GOT3 (cell line): ENCODE data around the gene IFNA6.
A peak's percentile ranks its signal among the peaks of the same experiment; 100 is the strongest.
"Not testable (repeated sequence)": the region's sequence is repeated elsewhere in the genome, so short reads cannot be mapped to it uniquely, and the experiment has no call there.

Experiments used
- DNase-seq: peaks from one replicate; lab custom pipeline; 2025; ENCODE audit warnings: mixed read lengths; lab: John Stamatoyannopoulos, UW

Gene IFNA6

GRCh38 chr9:21350787-21351186 is at the start of gene IFNA6:
Gene IFNA6 (minus strand): TSS chr9:21350887. CDS start chr9:21350887, 0 bp downstream.
- DNase-seq: no peak

DNA sequence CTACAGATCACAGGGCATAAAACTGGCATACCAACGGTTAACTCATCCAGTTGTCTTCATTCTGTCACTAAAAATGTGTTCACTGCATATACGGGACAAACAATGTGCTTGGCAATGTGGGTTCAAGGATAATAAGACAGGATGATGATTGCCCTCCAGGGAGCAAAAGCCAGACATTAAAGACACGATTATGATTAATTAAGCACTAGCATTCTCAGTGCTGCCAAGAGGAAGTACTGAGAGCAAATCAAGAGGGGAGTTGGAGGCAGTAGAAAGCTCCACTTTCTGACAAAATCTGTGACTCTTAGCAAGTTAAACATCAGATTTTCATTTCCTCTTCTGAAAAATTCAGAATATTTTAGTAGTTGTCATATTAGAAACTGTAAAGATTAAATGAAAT is 49.3 kb upstream of the IFNA6 start:
- no peak for DNase-seq

GRCh38 chr9:21398955-21399489 is 48.3 kb upstream of the IFNA6 start:
- no peak for DNase-seq

DNA sequence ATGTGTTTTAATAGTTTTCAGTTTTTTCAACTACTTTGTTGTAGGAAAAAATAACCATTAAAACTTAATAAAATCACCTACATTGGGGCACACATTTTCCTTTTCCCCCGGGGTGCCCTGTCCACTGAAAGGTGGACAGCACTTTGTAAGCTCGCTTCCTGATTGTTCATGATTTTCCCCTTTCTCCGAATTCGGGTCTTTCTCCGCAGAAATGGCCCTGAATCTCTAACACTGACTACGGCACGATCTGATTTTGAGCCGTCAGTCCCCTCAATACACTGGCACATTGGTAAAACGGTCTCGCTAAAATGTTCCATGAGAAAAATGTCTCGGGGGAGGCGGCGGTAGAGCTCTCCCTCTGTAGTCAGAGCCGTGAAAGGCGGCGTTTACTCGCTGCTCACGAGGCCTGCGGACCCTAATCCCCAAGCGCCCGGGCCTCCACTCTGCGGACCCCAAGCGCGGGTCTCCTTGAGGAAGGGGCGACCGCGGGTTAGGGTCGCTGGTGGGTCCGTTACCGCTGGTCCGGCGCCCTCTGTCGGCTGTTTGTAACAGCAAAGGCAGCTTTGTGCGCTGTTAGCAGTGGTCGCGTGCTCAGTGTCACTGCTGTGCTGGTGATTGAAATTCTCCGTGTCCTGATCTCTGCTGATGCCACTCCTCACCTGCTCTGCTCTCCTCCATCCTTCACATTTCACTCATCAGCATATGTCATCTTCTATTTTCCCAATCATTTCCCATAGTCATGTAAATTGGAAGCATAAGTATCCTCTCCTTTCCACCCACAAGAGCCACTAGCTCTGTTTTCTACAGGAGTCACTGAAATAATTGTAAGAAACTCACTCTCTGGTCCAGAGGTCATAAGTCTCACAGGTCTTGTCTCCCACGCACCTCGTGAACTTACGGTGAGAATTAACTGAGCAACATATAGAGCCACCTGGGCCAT is 45.4 kb upstream of the IFNA6 start:
- DNase-seq: no peak

DNA sequence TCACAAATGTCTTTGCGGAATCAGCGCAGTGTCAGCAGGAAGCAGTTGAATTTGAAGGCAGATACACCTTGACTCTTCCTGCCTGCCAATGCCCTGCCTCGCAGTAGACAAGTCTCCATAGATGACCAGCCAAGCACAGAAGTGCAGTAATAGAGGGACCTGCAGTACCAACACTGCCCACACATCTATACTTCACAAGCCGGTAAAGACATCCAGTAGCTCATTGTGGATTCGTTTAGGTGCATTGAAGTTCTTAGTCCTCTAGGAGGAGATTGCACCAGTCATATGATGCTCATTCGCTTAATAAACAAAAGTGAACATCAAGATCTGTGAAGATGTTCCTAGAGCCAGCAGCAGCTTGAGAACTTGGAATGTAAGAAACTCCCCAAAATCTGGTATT is 41.6 kb upstream of the IFNA6 start:
- DNase-seq: no peak

GRCh38 chr9:21385131-21385670 is 34.5 kb upstream of the IFNA6 start, which contains the start of gene IFNA2:
Gene IFNA2 (minus strand): TSS chr9:21385398. CDS start chr9:21385329, 69 bp downstream.
- no peak for DNase-seq

GRCh38 chr9:21383627-21384026 is 32.9 kb upstream of the IFNA6 start:
- DNase-seq: no peak

GRCh38 chr9:21381448-21382339 is 31.0 kb upstream of the IFNA6 start:
- DNase-seq: no peak

GRCh38 chr9:21371467-21371866 is 20.8 kb upstream of the IFNA6 start:
- DNase-seq: not testable (repeated sequence)

- no peak for DNase-seq
Observed at GRCh38 chr9:21367957-21368356, 17.3 kb upstream of the IFNA6 start, which contains the start of gene IFNA13. Gene IFNA13 (minus strand): TSS chr9:21368057. CDS start chr9:21368010, 47 bp downstream.

GRCh38 chr9:21367169-21367568 is 16.5 kb upstream of the IFNA6 start:
- not testable (repeated sequence) for DNase-seq

GRCh38 chr9:21362287-21362686 is 11.6 kb upstream of the IFNA6 start:
- no peak for DNase-seq

- DNase-seq: no peak
Observed at GRCh38 chr9:21357479-21358460, 7.1 kb upstream of the IFNA6 start.

DNA sequence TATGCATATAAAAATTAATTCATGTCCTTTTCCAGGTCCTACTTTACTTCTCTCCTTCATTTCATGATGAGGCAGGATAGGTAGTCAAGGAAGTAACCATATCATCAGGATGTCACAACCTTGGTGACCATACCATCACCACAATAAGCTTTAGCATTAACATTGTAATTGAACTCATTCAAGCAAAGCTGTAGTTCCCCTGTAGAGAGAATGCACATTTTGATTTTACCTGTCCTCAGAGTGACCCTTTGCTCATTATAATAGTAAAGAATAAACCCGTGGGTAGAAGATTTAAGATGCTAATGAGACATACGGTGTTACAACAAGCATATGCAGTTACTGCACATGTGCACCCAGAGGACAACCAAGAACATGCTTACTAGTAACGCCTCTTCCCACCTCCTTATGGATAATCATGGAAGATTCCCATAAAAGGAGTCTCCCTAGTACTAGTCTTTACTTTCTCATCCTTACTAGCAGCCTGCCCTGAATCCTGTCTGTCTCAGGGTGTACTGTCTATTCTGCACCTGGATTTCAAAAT is 2.2 kb downstream of the IFNA6 start:
- no peak for DNase-seq

GRCh38 chr9:21340735-21341134 is 10.0 kb downstream of the IFNA6 start:
- DNase-seq: no peak

DNA sequence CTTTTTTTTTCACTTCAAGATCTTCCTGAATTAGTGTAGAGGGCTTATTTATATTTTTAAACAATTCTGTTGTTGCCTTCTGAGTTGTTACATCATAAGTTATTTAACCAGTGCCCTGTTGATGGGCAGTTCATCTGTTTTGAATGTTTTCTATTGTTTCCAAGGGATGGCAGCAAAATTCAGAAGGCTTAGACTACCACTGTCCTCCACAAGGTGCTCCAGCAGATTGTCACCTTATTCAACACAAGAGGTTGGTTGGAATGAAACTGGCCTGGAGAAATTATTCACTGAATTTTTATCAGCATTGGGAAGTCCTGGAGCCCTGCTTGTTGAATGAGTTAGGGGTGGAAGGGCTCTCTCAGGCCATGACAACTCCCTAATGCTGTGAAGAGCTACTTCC is 14.2 kb downstream of the IFNA6 start:
- no peak for DNase-seq

DNA sequence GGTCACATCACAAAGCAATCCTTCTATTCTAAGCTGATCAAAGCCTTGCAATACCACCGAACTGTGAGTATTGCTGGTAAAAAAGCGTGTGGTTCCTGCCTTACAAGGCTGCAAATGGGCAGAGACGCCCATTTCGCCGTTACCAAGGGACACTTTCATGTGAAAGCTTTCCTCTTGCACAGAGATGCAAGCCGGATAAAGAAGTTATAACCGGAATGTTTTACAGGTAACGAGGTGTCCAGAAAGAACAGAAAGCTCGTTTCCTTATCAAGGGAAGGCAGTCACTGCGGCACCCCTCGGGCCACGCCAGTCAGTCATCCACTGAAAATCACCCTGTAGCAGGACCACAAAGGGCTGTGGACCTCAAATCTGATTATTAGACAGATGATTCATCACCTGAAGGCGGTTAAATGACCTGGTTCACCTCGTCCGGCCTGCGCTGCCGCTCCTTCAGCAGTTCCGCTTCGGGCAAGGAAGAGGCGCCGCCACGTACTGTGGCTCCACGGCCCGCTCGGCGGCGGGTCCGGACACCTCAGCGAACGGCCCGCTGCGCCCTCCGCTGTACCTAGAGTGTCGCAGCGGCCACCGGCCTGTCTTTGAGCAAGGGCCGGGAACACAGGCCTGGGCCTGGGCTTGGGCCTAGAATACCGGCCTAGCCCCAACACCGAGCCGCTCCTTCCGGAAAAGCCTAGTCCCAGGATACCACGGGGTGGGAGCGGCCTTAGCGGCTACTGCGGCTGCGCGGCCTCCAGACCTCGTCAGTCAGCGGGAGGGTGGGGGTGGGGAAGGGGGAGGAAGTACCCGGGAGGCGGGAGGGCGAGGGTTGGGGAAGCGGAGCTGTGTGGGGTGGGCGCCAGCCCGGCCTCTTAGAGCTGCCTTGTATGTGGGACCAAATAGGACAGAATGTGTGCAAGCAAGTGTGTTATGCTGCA is 15.7 kb downstream of the IFNA6 start, which contains the start of gene KLHL9:
TSS of gene KLHL9 (minus strand) at position 704 of the 932 bp plus-strand sequence. CDS start at position 159, 545 bp downstream.
- peak; percentile 46 for DNase-seq

GRCh38 chr9:21333226-21333625 is 17.5 kb downstream of the IFNA6 start:
- no peak for DNase-seq
